Testis (tissue), 2 donors: ENCODE results near the gene LRCH2.

Experiments used
- CTCF ChIP-seq, 3 experiments: fragments of 450-650 bp in 2 of 3; fragments of 200-600 bp in 1 of 3; sonication (generic) in 1 of 3; IDR thresholded peaks; one replicate each; pipeline ENCODE4 v1.5.1; 2016 to 2019; ENCODE audit warnings: antibody characterized with exemption in 3 of 3, mild to moderate bottlenecking in 2 of 3, moderate library complexity in 1 of 3
- POLR2A ChIP-seq: fragments of 450-650 bp; IDR thresholded peaks from one replicate; pipeline ENCODE4 v1.6.1; 2017; ENCODE audit warnings: antibody characterized with exemption, mild to moderate bottlenecking, moderate library complexity

GRCh38 chrX:115173181-115173580 lies 60.7 kb downstream of the LRCH2 start:
- no peak for TF ChIP-seq POLR2A
- no peak for TF ChIP-seq CTCF (IDR thresholded peaks at IDR 0.05)
